Measurements from ENCODE around the gene KDM4C.

GRCh38 chr9:6711403-6711802, 46.4 kb upstream of the KDM4C start:
- no peak for TF ChIP-seq POLR2A (IDR thresholded peaks at IDR 0.05)
- no peak for TF ChIP-seq CTCF (IDR thresholded peaks at IDR 0.05)

All from thyroid gland (tissue), 4 donors.